Fibroblast of mammary gland (primary cell): ENCODE measurements around the gene CHSY1.

Experiments
- DNase-seq: peaks from one replicate; pipeline ENCODE4 v3.0.0-alpha.2; 2010; ENCODE audit warnings: low read depth
- H3K4me3 ChIP-seq: 2 replicates; pipeline ENCODE4 v1.5.1; 2011; ENCODE audit warnings: low read depth, mild to moderate bottlenecking, low read length, moderate library complexity; ENCODE audit not compliant: control insufficient read depth
- TF ChIP-seq, protein P1 (sequence below): conservative IDR thresholded peaks from 2 replicates; pipeline ENCODE4 v1.5.1; 2011; ENCODE audit warnings: low read depth, low read length, inconsistent platforms; ENCODE audit not compliant: control insufficient read depth, insufficient read depth

The CHSY1 gene

DNA sequence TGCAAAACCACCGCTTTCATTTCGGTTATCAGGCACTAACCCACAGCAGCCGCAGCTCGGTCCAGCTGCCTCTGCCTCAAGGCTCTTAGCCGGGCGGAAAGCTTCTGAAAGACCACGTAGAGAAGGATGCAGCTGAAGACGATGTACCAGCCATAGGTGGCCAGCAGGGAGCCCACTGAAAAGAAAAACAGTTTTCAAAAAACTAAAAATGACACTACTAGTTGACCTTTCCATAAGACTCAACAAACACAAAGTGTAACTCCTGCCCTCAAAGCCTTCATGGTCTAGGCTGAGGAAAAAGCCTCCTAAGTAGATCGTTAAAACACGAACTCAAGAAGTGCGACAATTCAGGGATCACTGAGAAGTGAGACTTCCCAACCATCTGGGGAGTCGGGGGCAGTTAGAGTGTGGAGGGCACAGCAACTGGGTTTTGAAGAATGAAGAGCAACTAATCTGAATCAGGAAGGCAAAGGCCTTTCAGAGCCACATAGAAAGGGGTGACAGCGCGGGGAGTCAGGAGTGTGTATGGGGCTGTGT is 24.7 kb upstream of the CHSY1 start:
- TF ChIP-seq, protein P1, sequence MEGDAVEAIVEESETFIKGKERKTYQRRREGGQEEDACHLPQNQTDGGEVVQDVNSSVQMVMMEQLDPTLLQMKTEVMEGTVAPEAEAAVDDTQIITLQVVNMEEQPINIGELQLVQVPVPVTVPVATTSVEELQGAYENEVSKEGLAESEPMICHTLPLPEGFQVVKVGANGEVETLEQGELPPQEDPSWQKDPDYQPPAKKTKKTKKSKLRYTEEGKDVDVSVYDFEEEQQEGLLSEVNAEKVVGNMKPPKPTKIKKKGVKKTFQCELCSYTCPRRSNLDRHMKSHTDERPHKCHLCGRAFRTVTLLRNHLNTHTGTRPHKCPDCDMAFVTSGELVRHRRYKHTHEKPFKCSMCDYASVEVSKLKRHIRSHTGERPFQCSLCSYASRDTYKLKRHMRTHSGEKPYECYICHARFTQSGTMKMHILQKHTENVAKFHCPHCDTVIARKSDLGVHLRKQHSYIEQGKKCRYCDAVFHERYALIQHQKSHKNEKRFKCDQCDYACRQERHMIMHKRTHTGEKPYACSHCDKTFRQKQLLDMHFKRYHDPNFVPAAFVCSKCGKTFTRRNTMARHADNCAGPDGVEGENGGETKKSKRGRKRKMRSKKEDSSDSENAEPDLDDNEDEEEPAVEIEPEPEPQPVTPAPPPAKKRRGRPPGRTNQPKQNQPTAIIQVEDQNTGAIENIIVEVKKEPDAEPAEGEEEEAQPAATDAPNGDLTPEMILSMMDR = peak; percentile 41
- DNase-seq = peak; percentile 41
- peak overlapping the region; percentile 94 for H3K4me3 ChIP-seq

DNA sequence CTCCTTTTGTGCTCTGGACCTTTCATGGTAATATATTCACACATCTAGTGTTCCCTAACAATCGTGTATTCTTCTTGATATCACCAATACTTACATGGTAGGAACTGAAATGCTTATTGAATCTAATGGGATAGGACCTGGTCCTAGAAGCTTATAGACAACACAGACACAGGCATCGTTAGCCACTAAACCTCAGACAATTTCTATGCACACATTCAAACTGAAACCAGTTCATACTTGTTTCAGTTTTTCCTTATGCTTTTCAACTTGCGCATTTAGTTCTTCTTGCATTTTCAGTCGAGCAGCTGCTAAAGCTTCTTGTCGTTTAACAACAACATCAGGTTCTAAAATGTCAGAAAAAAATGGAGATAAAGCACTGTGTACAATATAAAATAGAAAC is 23.2 kb upstream of the CHSY1 start:
- no peak overlapping the region for H3K4me3 ChIP-seq
- no peak for DNase-seq
- TF ChIP-seq, protein P1 = no peak

DNA sequence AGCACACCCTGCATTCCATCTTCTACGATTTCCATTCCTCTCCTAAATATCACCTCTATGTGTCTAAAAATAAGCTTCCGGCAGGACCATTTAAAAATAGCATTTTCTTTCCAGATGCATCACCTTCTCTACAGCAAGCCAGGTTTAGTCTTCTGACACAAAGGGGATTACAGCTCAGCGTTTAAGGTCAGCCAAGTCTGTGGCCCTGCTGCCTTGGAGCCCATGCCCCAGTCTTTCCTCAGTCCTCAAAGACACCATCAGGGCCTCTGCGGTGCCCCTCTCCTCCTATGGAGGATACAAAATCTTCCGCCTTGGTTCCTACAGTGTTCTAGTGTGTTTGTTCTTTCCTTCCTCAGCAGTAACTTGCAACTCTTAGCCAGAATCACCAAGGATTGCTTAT is 21.7 kb upstream of the CHSY1 start:
- H3K4me3 ChIP-seq = no peak overlapping the region
- DNase-seq = no peak
- TF ChIP-seq, protein P1 = no peak

DNA sequence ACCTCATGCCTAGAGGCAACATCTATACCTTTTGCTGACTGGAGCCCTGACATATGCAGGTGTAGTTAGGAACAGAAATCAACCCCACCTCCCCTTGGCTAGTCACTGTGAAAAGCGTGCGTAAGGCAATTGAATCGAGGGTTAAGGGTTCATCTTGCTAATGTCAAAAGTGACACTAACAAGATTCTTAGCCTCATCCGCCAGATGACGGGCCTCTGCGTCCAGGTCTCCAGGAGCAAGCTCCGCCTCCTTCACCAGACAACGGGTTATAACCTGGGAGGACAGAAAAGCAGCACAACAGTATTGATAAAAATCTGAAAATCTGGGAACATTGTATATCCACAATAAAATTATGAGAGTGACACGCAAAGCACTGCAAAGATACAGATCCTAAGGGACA is 20.7 kb upstream of the CHSY1 start:
- TF ChIP-seq, protein P1 = no peak
- H3K4me3 ChIP-seq = no peak overlapping the region
- DNase-seq = no peak

DNA sequence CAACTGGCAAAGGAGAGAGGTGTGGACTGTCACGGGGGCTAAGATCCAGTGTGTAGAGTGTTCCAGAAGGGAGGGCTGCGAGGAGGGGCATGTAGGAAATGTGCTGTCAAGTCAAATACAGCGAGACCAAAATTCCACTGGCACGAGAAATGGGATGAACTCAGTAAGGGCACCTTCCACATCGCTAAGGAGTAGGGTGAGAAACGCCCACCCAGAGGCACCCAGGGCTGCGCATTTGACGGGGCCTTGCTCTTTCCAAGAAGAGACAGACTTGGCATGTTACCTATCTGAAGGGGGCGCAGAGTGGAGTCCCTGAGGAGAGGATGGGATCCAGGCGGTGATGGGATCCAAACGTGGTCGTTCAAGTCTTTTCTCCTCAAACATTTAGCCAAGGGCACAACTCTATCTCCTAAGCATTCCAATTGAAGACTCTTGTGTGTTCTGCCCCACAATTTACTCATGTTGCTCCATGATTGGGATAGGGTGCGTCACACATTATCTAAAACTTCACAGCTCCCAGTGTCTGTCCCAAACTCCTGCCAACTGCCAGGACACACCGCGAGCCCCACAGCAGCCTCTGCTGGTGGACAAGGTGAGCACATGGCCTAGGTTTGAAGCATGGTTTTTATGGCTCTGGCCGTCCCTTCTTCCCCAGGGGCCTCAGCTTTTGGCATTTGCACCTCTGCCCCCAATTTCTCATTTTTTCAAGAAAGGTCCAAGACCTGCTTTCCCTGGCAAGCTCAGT is 17.8 kb upstream of the CHSY1 start:
- TF ChIP-seq, protein P1 = peak; percentile 39
- DNase-seq = no peak
- no peak overlapping the region for H3K4me3 ChIP-seq

DNA sequence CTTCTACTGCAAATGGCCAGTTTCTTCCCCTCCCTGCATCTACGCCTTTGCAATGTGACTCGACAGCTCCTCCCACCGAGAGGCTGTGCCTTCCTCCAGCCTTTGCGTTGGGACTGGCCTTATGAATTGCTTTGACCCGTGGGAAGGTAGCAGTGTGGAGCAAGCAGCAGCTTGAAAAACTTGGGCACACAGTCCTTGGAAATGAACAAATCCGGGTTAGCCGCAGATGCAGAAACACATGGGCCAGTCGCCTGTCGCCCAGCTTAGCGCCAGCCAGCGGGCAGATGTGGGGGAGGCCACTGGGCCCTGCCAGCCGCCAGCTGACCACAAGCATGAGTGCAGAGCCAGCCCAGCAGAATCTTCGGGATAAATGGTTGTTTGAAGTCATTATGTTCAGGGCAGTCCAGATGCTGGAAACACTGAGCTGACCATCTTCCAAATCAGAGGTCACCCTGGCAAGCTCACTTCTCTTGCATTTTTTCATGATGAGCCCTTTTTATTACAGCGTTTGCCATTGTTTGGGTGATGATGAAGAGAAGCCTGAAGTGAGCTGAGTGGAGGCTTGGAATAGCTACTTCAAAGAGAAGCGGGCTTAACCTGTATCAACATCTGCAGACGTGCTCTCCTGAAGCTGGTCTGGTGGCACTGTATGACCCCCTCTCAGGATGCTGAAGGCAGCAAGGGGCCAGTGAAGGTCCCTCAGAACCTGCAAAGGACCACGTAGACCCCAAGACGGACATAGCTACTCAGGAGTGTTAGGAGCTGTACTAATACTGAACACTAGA is 15.7 kb upstream of the CHSY1 start:
- TF ChIP-seq, protein P1 = no peak
- no peak overlapping the region for H3K4me3 ChIP-seq
- peak; percentile 92 for DNase-seq
